H9 (cell line): ENCODE data around the gene CCDC28B. TPM values are rescaled to one million over a fixed set of nuclear protein-coding genes. Genes with fewer than 3 reads are reported as not detected.

Experiments used
- DNase-seq: peaks from one replicate; pipeline ENCODE4 v3.0.0-alpha.2; 2017
- H2AFZ ChIP-seq: one replicate; pipeline ENCODE4 v1.6.1; 2013; ENCODE audit warnings: mild to moderate bottlenecking, low read length, control low read depth, moderate library complexity
- H2AK5ac ChIP-seq: 2 replicates; pipeline ENCODE4 v1.6.1; 2013; ENCODE audit warnings: low read length, control low read depth, mixed read lengths; ENCODE audit not compliant: insufficient read length
- H2BK120ac ChIP-seq: one replicate; pipeline ENCODE4 v1.6.1; 2013; ENCODE audit warnings: low read depth, mild to moderate bottlenecking, low read length, control low read depth, inconsistent platforms; ENCODE audit not compliant: poor library complexity, severe bottlenecking
- H2BK12ac ChIP-seq: 2 replicates; pipeline ENCODE4 v1.6.1; 2013; ENCODE audit warnings: low read length, control low read depth, mixed read lengths, low read depth; ENCODE audit not compliant: insufficient read length
- H2BK15ac ChIP-seq: 2 replicates; pipeline ENCODE4 v1.6.1; 2013; ENCODE audit warnings: low read depth, low read length, control low read depth
- H2BK20ac ChIP-seq: one replicate; pipeline ENCODE4 v1.6.1; 2013; ENCODE audit warnings: low read depth, mild to moderate bottlenecking, low read length, control low read depth, inconsistent platforms; ENCODE audit not compliant: poor library complexity, severe bottlenecking
- H2BK5ac ChIP-seq: 2 replicates; pipeline ENCODE4 v1.6.1; 2013; ENCODE audit warnings: low read length, control low read depth, mixed read lengths; ENCODE audit not compliant: insufficient read length
- H3K14ac ChIP-seq: 2 replicates; pipeline ENCODE4 v1.6.1; 2013; ENCODE audit warnings: low read length, control low read depth; ENCODE audit not compliant: insufficient read depth
- H3K18ac ChIP-seq: 2 replicates; pipeline ENCODE4 v1.6.1; 2013; ENCODE audit warnings: low read depth, mild to moderate bottlenecking, mixed read lengths, low read length, control low read depth; ENCODE audit not compliant: insufficient read length
- H3K23ac ChIP-seq: 2 replicates; pipeline ENCODE4 v1.6.1; 2013; ENCODE audit warnings: low read length, control low read depth, mixed read lengths, low read depth; ENCODE audit not compliant: insufficient read length
- H3K23me2 ChIP-seq: 2 replicates; pipeline ENCODE4 v1.6.1; 2013; ENCODE audit warnings: low read depth, mild to moderate bottlenecking, mixed read lengths, low read length, control low read depth; ENCODE audit not compliant: insufficient read length, poor library complexity, severe bottlenecking
- H3K27ac ChIP-seq: 2 replicates; pipeline ENCODE4 v1.5.1; 2013; ENCODE audit warnings: low read length, control low read depth, mixed read lengths, low read depth; ENCODE audit not compliant: insufficient read length
- H3K27me3 ChIP-seq: 2 replicates; pipeline ENCODE4 v1.6.1; 2013; ENCODE audit warnings: low read length, control low read depth, inconsistent platforms; ENCODE audit not compliant: insufficient read depth
- H3K4ac ChIP-seq: 2 replicates; pipeline ENCODE4 v1.6.1; 2013; ENCODE audit warnings: low read depth, mild to moderate bottlenecking, control low read depth, inconsistent platforms, low read length, moderate library complexity
- H3K4me1 ChIP-seq: 2 replicates; pipeline ENCODE4 v1.6.1; 2013; ENCODE audit warnings: low read length, control low read depth, inconsistent platforms; ENCODE audit not compliant: insufficient read depth
- H3K4me2 ChIP-seq: 2 replicates; pipeline ENCODE4 v1.6.1; 2013; ENCODE audit warnings: low read length, control low read depth, mixed read lengths; ENCODE audit not compliant: insufficient read length, insufficient read depth
- H3K56ac ChIP-seq: 2 replicates; pipeline ENCODE4 v1.6.1; 2013; ENCODE audit warnings: low read depth, mild to moderate bottlenecking, mixed read lengths, low read length, control low read depth; ENCODE audit not compliant: insufficient read length
- H3K79me1 ChIP-seq: 2 replicates; pipeline ENCODE4 v1.6.1; 2013; ENCODE audit warnings: low read depth, mild to moderate bottlenecking, moderate library complexity, low read length, control low read depth, inconsistent platforms; ENCODE audit not compliant: insufficient read depth, poor library complexity, severe bottlenecking
- H3K79me2 ChIP-seq: 2 replicates; pipeline ENCODE4 v1.6.1; 2013; ENCODE audit warnings: low read length, control low read depth, inconsistent platforms; ENCODE audit not compliant: insufficient read depth
- H3K9ac ChIP-seq: 2 replicates; pipeline ENCODE4 v1.6.1; 2013; ENCODE audit warnings: low read length, control low read depth, mixed read lengths; ENCODE audit not compliant: insufficient read length; ENCODE audit errors: extremely low read depth
- H3K9me3 ChIP-seq: one replicate; pipeline ENCODE4 v1.6.1; 2013; ENCODE audit warnings: low read depth, low read length, inconsistent platforms; ENCODE audit not compliant: control insufficient read depth
- H3T11ph ChIP-seq: one replicate; pipeline ENCODE4 v1.6.1; 2013; ENCODE audit warnings: mild to moderate bottlenecking, low read length, control low read depth, inconsistent platforms
- H4K20me1 ChIP-seq: one replicate; pipeline ENCODE4 v1.6.1; 2013; ENCODE audit not compliant: control insufficient read depth, insufficient read length, insufficient read depth
- H4K5ac ChIP-seq: 2 replicates; pipeline ENCODE4 v1.6.1; 2013; ENCODE audit warnings: low read depth, mild to moderate bottlenecking, mixed read lengths, low read length, control low read depth; ENCODE audit not compliant: insufficient read length
- H4K8ac ChIP-seq: replicated peaks from 2 replicates; pipeline ENCODE4 v1.6.1; 2013; ENCODE audit warnings: low read length, control low read depth, mixed read lengths, low read depth; ENCODE audit not compliant: insufficient read length
- H4K91ac ChIP-seq: 2 replicates; pipeline ENCODE4 v1.6.1; 2013; ENCODE audit warnings: low read depth, mild to moderate bottlenecking, moderate library complexity, mixed read lengths, low read length, control low read depth; ENCODE audit not compliant: insufficient read length
- H3K27ac Mint-ChIP-seq, 3 experiments: 2 replicates in 2 of 3; 3 replicates in 1 of 3; pipeline ENCODE4 v1.8.0; 2020 to 2021; ENCODE audit warnings: mixed read lengths in 3 of 3, mild to moderate bottlenecking in 1 of 3, moderate library complexity in 1 of 3
- H3K27me3 Mint-ChIP-seq: 2 replicates; pipeline ENCODE4 v1.8.0; 2021; ENCODE audit warnings: low read depth, mild to moderate bottlenecking, moderate library complexity, mixed read lengths
- H3K36me3 Mint-ChIP-seq, 3 experiments: 2 replicates in 2 of 3; 3 replicates in 1 of 3; pipeline ENCODE4 v1.8.0; 2020 to 2021; ENCODE audit warnings: low read depth in 3 of 3, mixed read lengths in 3 of 3; ENCODE audit not compliant: insufficient read depth in 1 of 3
- H3K4me1 Mint-ChIP-seq, 2 experiments: 2 replicates each; pipeline ENCODE4 v1.8.0; 2020; ENCODE audit warnings: mixed read lengths in 2 of 2
- H3K4me3 Mint-ChIP-seq, 2 experiments: 2 replicates in 1 of 2; 3 replicates in 1 of 2; pipeline ENCODE4 v1.8.0; 2020 to 2021; ENCODE audit warnings: mild to moderate bottlenecking in 2 of 2, mixed read lengths in 2 of 2, moderate library complexity in 1 of 2
- H3K9me3 Mint-ChIP-seq, 2 experiments: 2 replicates in 1 of 2; 3 replicates in 1 of 2; pipeline ENCODE4 v1.8.0; 2020; ENCODE audit warnings: mild to moderate bottlenecking in 2 of 2, mixed read lengths in 2 of 2, moderate library complexity in 1 of 2
- WGBS: extraction: QIAGEN DNeasy Blood & Tissue Kit; methylation state at CpG from one replicate; pipeline ENCODE4 v1.1.7; 2013; ENCODE audit warnings: missing lambda C conversion rate, low lambda C conversion rate, mixed read lengths; ENCODE audit not compliant: insufficient read length; ENCODE audit errors: extremely low coverage; 5-methylcytosine and 5-hydroxymethylcytosine counted together
- total RNA-seq: library from RNA; stranded (reverse); gene quantifications from 2 replicates; pipeline ENCODE4 v1.2.1, GENCODE V29; 2021
- TF ChIP-seq, protein P1 (sequence below): fragments of 200-600 bp; sonication (generic); conservative IDR thresholded peaks from 3 replicates; pipeline ENCODE4 v1.8.0; 2021; ENCODE audit warnings: antibody characterized with exemption, mild to moderate bottlenecking

Gene CCDC28B
- total RNA-seq, 1 experiment from 2014 or later: 20.7 TPM

DNA sequence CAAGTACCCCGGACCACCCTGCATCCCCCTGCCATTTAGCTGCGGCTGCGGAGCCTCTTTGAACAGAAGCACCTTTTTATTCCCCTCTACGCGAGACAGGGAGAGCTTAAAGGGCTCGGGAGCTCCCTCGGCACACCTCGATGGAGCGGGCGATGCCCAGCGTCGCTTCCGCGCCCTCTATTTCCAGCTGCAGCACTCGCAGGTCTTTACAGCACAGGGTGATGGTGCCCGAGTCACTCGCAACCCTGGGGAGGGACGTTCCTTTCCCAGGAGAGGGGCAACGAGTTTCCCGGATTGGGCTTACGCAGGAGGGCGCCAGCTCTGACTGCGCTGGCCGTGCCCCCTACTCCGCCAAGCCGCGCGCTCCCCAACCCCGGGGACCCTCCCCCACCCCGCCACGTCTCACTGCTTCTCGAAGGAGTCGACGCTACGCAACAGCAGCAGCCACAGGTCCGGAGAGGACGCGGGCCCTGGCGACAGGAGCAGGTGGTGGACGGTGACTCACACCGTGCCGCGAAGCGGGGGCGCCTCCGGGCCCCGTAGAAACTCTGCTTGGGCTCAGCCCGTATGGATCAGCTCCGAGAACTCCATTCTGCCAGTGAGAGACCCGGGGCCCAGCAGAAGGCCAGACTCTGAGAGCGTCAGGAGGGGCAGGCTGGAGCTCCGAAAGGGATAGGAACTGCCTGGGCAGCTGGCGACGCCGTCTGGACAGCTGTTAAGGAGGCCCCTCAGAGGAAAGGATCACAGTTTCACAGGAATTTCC lies 40.8 kb downstream of the CCDC28B start:
- peaks cover 0 to under 1% (median 0%) of the 10 kb centered on the region in 3 experiments; a peak in 1 of 7 replicates for H3K36me3 Mint-ChIP-seq
- DNase-seq: peak; percentile 76
- H2BK12ac ChIP-seq: no peak overlapping the region
- H3K27me3 Mint-ChIP-seq: peaks cover 4% of the 10 kb centered on the region
- no peaks in the 10 kb centered on the region for H4K20me1 ChIP-seq
- peaks cover 17% of the 10 kb centered on the region for H3K23me2 ChIP-seq
- no peaks in the 10 kb centered on the region for H3K9me3 ChIP-seq
- no peak overlapping the region for H3K4ac ChIP-seq
- H3K4me2 ChIP-seq: peak overlapping the region; percentile 75
- no peak overlapping the region for H3K18ac ChIP-seq
- no peak overlapping the region for H3K23ac ChIP-seq
- H3K27ac Mint-ChIP-seq: peak overlapping the region; percentile 24 to 89 (median 88); a peak in 3 of 7 replicates
- H3K9ac ChIP-seq: peak overlapping the region; percentile 31
- no peak overlapping the region for H3K27ac ChIP-seq
- TF ChIP-seq, protein P1, sequence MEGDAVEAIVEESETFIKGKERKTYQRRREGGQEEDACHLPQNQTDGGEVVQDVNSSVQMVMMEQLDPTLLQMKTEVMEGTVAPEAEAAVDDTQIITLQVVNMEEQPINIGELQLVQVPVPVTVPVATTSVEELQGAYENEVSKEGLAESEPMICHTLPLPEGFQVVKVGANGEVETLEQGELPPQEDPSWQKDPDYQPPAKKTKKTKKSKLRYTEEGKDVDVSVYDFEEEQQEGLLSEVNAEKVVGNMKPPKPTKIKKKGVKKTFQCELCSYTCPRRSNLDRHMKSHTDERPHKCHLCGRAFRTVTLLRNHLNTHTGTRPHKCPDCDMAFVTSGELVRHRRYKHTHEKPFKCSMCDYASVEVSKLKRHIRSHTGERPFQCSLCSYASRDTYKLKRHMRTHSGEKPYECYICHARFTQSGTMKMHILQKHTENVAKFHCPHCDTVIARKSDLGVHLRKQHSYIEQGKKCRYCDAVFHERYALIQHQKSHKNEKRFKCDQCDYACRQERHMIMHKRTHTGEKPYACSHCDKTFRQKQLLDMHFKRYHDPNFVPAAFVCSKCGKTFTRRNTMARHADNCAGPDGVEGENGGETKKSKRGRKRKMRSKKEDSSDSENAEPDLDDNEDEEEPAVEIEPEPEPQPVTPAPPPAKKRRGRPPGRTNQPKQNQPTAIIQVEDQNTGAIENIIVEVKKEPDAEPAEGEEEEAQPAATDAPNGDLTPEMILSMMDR: no peak
- no peak overlapping the region for H2BK5ac ChIP-seq
- no peak overlapping the region for H2BK20ac ChIP-seq
- H3K4me1 ChIP-seq: no peaks in the 10 kb centered on the region; the same call in 1 of the 2 replicates
- H2BK15ac ChIP-seq: no peak overlapping the region
- no peaks in the 10 kb centered on the region for H3K27me3 ChIP-seq
- peaks cover 21 to 23% of the 10 kb centered on the region in 2 experiments for H3K4me1 Mint-ChIP-seq
- peak overlapping the region; percentile 57; the same call in 1 of the 2 replicates for H3K14ac ChIP-seq
- no peak overlapping the region for H4K5ac ChIP-seq
- H3K79me1 ChIP-seq: no peaks in the 10 kb centered on the region
- H2AFZ ChIP-seq: no peak overlapping the region
- WGBS: no CpG with 5 or more reads among the region's 55 CpGs
- H3K79me2 ChIP-seq: no peaks in the 10 kb centered on the region
- no peak overlapping the region for H2BK120ac ChIP-seq
- H4K8ac ChIP-seq: no peak overlapping the region
- H2AK5ac ChIP-seq: no peak overlapping the region
- H4K91ac ChIP-seq: no peak overlapping the region
- no peak overlapping the region for H3T11ph ChIP-seq
- peak overlapping the region; percentile 82 to 92 for H3K4me3 Mint-ChIP-seq
- H3K9me3 Mint-ChIP-seq: no peaks in the 10 kb centered on the region
- H3K56ac ChIP-seq: no peak overlapping the region
